Hematopoietic multipotent progenitor cell treated with erythropoietin and hydrocortisone succinate and interleukin-3 and kit ligand, for 4 days (in vitro differentiated cells): ENCODE data around the gene RYR3.

Experiments
- DNase-seq: peaks from one replicate; pipeline ENCODE4 v3.0.0-alpha.2; 2015

Gene RYR3

DNA sequence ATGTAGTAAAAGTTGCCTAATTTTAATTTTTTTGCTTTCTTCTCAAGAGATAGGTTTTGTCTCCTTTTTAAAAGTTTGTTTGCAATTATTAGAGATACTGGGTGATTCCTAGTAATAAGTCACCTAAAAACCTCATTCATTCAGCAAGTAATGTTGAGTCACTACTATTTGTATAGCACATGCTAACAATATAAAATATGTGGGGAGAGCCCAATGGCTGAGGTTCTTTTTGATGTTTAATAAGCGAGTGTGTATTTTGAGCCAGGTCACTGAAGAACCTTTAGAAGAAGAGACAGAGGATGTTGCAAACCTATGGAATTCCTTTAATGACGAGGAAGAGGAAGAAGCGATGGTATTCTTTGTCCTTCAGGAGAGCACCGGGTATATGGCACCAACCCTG lies 533.8 kb downstream of the RYR3 start:
- DNase-seq, result no peak

DNA sequence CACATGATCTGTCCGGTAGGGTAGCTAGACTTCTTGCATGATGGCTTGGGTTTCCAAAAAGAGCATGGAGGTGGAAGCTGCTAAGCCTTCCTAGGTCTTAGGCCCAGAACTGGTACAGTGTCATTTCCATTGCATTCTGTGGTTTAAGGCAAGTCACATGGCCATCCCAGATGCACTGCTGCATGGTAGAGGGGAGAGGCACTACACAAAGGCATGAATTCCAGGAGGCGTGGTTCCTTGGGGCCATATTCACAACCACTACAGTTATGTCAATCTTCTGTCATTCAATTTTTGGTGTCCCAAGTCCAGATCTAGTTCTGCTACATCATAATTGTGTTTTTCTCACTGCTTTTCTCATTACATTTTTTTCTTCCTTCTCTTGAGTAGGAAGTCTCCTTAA lies 535.4 kb downstream of the RYR3 start:
- no peak for DNase-seq

DNA sequence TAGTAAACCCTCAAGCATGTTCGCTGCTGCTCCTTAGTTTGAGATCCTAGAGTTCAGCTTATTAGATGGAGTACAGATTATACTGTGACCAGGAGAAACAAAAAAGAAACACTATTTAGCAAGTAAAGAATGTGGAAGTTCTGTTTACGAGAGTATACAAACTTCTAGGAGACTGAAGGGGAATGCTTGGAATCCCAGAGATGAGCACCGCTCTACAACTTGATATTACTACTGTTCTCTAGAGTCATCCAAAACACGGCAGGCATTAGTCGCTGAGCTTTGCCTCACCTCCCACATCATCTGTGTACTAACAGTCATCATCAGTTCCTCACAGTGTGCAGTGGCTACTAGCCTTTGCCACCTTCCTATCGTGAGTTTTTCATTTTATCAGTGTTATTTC lies 536.1 kb downstream of the RYR3 start:
- DNase-seq, result no peak

DNA sequence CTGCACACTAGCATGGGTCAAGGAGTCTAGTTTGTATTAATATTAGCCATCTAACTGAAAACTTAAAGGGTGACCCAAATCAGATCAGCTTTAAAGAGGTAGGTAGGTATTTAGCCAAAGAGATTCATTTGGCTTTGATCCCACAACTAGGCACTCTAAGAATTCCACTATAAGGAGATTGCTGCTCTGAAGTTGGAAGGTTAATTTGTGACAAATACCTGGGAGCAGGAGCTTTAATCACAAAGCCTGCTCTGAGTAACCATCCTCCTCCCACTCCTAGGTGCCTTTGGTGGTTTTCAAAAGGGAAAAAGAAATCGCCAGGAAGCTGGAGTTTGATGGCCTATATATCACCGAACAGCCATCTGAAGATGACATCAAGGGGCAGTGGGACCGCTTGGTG lies 537.2 kb downstream of the RYR3 start:
- DNase-seq, result no peak

DNA sequence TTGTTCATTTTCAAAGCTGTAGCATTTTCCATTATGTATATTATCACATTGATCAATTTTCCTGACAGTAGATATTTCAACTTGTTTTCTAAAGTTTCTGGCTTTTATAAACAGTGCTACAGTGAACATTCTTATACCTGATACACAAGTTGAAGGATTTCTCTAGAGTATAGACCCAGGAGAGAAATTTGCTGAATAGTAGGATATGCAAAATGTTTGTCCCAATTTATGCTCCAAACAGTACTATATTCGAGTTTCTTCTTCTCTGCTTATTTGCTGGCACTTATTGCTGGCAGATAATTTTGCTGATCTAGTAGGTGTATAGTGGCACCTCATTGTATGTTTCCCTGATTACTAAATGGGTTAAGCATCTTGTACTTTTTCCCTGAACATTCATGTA lies 540.3 kb downstream of the RYR3 start:
- no peak for DNase-seq

DNA sequence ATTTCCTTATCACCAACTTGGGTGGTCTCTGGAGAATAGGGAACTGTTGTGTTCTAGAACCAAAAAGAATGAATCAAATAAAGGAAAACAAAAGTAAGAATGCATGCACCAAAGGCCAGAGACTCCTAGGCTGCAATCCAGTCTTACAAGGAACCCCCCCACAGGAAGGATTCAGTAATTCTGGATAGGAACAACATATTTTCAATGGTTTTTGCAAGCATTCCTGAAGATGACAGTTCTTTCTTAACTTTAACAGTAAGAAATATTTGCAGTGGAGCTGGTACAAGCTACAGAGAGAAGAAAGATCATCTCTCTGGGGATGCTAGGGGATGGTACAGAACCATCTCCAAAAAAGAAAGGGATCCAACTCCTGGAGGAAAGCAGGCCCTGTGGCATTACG lies 541.3 kb downstream of the RYR3 start:
- DNase-seq, result no peak

DNA sequence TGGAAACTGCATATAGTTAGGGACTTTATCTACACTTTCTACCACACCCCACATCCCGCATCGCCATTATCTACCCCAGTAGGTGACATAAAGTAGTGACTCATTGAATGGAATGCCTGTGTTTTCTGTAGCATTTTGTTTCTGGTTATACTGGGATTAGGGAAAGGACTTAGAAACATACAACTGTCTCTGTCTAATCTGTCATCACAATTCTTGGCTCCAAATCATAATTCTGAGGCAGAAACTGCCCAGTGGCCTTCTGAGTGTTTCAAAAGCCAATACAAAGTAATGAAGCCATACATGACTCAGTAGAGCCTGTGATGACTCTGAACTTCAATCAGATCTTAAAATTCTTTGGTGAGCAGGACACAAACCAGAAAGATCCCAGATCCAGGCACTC lies 541.8 kb downstream of the RYR3 start:
- no peak for DNase-seq

DNA sequence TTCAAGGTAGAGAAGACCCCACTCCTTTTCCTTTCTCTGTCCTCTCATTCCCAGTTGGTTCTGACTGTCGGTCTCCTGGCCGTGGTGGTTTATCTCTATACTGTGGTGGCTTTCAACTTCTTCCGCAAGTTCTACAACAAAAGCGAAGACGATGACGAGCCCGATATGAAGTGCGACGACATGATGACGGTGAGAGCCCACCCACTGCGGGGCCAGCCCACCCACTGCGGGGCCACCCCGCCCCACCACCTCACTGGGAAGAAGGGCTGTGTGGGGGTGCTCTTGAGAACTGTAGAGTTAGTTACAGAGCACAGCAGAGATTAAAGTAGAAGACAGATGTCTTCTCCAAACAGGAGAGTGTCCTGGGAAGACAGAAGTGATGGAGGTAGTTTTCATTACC lies 547.0 kb downstream of the RYR3 start:
- no peak for DNase-seq

DNA sequence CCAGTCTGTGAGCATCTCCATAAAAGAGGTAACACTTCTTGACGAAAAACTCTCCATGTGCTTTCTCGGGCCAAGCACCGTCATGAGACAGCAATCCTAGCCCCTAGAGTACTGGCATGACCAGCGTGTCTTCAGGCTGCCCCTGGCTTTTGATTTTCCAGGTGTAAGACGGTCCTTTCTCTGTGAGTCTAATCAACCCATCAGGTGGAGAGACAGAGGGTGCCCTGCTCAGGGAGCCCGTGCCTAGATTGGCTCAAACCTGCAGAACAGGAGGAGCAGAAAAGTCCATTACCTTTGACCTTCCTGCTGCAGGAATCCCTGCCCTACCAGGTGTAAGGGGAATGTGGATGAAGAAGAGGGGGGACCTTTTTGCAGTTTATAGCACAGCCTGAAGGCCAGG lies 548.1 kb downstream of the RYR3 start:
- no peak for DNase-seq

DNA sequence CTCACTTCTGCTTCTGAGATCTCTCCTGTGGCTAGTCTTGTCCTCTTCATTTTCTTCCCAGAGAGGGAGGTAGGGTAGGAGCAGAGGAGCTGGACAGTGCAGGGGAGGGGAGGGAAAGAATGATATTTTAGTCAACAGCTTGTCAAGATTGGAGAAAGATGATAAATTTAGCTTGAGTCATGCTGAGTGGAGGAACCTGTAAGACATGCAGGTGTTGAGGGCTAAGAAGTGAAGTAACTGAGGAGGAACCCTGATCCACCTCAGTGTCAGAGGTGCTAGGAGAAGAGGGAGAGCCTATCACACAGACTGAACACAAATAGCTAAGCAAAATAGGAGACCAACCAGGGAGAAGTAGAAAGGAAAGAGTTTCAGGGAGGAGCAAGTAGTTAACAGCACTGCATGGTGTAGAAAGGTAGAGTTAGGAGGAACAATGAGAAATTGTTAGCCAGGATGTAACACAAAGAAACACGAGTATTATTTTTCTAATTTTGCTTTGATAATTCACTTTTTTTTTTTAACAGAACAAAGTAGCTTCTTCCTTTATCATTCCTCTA lies 549.3 kb downstream of the RYR3 start:
- DNase-seq, result no peak

DNA sequence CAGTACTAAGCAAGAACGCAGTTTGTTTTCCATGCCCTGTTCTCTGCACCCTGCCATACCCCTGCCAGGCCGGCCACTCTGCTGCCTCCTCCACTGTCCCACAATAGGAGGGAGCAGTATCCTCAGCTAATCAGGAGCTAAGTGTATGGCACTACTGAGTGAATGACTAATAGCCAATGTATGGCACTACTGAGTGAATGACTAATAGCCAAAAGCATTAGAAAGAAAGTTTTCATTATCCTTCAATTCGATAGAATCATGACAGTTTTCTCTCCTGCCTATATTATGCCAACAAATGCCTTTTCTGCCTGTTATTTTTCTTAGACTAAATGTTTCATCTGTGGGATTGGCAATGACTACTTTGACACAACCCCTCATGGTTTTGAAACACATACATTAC lies 550.0 kb downstream of the RYR3 start:
- DNase-seq, result no peak

DNA sequence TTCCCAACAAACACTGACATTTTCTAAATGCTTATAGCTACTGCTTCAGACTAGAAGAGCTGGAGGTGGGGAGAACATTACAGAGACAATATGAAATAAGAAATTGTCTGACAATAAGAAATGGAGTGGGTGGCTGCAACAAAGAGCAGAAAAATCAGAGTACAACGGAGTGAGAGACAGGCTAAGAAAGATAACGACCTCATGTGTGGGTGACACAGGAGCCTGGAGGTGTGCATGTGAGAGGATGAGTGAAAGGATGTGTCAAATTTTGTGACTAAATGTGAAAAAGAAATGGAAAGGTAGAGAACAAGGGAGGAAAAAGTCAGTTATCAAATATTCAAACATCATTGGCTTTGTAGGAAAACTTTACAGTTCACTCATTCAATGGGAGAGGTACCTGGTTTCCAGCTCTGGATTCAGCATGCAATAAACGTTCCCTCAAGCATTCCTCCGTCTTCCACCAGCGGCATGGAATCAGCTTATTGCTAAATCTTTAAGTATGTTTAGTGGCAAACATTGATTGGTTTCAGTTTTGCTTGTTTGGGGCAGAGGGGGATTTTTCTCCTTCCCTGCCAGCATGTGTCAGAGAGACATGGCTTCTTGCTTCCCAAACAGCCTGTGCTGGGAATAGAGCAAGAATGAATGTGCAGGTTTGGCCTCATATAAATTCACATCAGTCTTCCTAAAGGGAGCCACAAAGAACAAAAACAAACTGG lies 553.8 kb downstream of the RYR3 start:
- no peak for DNase-seq

DNA sequence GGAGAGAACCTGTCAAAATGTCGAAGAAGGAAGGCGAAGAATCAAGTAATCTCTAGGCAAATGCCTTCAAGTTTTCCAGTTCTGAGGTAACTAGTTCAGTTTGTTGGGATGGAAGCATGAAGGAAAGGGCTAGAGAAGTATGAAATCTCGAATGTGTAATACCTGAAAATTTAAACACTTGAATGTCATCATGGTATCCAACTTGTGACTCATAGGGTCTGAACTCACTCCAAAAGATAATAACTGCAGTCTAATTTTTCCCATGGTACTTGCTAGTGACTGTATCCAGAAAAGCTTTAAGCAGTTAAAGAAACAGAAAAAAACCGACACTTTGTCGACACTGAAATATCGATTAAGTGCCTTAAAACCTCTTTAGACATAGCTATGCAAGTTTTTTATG lies 554.6 kb downstream of the RYR3 start:
- DNase-seq, result no peak

DNA sequence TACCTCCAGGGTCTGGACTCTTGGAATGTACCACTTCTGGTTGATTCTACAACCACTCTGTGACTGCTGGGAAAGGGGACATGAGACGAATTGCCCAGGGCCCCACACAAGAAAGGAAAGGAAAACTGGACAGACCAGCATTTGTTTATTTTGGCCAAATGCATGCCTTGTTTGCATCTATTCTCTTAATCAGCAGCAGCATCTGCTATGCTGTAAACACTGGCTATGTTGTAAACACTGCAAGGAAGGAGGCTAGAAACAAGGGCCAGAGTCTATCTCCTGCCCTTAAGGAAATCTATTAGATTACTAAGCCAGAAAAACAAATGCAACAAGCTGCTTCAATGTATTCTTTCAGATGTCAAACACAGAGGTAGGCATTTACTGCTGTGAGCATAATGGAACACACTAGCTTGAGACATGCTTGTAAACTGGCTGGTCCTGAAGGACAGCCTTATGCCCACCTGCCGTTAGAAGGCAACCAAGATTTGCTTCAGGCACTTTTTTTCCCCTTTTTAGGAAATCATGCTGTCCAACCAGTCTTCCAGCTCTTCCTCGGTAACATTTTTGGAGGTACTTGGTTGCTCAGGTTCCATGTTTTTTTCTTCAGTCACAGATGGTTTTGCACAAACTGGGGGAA lies 555.5 kb downstream of the RYR3 start:
- no peak for DNase-seq

DNA sequence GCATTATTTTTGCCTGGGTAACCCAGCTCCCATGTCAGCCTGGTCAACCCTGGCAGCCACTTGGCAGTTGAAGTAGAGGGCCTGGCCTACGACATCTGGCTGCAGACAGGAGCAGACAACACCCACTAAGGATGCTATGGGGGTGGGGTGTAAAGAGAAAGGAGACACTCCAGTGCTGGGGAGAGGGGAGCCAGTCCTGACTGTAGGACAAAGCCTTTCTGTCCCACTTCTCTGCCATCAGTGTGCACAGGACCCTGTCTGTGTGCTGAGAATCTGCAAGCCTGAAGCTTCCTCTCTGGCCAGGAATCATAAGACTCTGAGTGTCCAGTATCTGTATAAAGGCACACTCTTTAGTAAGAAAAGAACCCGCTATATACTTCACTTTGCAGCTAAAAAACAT lies 561.2 kb downstream of the RYR3 start:
- peak; percentile 7 for DNase-seq

DNA sequence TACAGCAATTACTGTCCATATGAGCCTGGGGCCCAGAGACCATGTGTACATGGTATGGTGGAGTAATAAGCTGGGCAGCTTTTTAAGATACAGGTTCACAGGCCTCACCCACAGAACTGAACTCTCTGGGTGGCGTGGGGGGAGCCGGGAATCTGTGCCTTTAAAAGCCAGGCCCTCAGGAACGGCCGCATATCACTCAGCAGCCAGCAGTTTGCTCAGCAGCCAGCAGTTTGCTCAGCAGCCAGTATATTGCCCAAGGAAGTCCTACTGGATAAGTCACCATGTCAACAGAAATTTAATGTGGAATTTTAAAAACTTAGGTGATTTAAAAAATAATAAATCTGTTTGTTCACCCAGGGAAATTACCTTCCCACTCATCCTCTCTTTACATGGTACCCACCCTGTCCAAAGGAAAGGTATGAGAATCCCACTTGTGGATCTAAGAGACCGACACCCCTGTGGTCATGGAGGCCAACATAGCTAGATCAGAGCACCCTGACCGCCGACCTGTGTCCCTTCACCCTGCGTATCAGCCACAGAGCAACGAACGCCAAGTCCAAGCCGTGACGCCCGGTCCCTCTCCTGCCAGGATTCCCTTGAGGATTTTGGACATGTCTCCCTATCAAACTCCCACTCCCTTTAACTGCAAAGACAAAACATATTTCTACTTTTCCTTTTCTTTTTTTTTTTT lies 561.8 kb downstream of the RYR3 start:
- no peak for DNase-seq

DNA sequence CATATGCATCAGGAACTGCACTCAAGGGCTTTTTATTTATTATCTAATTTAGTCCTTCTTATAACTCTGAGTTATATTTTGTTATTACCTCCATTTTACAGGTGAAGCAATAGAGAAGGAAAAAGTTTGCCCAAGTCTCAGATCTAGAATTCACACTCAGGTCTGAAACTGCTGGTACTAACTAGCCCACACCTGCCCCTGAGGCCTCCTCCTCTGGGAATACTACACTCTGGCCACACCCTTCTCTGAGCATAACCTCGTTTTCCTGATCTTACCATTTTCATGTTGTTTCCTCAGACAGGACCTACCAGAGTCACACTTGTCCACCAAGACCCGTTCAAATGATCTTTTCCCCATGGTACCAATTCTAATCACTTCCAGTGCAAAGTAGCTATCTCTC lies 563.4 kb downstream of the RYR3 start:
- no peak for DNase-seq

DNA sequence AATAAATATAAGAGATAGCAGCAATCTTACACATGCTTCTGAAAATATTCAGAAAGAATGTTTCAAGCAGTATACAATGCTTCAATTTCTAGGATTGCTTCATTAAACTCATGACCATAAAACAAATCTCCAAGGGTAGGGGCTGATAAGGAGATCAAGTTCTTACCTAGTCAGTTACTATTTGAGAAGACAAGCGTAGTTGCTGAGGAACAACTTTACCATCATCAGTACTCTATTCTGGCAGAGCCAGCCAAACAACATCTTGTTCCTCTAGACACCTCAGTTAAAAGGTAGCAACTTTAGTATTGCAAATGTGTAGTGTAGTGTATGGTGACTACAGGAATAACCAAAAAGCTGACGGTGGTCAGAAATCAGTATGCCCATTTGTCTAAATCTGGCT lies 572.2 kb downstream of the RYR3 start:
- DNase-seq, result no peak

DNA sequence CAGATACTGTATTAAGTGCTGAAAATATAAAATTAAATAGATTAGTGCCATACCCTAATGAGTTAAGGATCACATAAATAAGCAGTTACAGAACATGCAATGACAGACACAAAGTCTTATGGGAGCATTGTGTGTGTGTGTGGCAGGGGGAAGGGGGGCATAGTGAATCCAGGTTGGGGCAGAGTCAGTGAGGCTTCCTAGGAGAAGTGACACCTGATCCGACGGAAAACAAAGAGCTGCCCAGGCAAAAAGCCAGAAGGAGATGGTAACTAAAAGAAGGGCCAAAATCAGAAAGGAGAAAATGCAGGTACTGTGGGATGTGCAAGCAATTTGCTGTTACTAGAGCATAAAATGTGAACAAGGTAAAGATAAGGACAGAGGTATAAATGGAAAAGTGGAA lies 577.4 kb downstream of the RYR3 start:
- DNase-seq, result no peak

DNA sequence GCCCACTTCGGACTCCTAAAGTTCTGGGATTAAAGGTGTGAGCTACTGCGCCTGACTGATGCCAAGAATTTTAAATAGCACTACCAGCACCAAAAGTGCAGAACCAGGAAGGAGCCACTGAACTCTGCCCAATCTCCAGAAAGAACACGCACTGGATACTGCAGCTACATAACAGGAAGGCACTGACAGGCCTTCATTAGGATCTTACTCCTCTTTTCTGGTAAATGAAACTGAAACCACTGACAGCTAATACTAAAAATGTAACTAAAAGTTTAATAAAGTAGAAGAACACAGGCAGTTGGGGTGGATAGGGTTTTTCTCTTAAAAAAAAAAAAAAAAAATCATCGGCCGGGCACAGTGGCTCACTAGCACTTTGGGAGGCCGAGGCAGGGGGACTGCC lies 583.4 kb downstream of the RYR3 start:
- no peak for DNase-seq

DNA sequence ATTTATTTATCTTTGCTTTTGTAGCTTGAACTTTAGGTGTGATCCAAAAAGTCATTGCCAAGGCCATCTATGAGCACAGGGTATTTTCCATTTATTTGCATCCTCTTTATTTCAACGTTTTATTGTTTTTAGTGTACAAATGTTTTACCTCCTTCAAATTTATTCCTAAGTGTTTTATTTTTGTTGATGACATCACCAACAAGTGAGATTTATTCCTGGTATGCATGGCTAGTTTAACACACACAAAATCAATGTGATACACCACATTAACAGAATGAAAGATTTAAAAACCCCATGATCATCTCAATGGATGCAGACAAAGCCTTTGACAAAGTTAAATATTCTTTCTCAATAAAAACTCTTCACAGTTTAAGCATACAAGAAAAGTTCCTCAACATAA lies 591.3 kb downstream of the RYR3 start:
- DNase-seq, result no peak

DNA sequence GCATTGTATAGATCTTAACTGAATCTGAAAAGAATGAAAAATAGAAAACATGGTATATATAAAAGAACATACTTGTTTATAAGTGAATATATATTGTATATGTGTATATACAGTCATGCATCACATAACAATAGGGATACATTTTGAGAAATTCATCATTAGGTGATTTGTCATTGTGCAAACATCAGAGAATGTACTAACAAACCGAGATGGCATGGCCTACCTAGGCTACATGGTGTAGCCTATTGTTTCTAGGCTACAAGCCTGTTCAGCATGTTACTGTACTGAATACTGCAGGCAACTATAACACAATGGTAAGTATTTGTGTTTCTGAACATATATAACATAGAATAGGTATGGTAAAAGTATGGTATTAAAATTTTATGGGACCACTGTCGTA lies 592.9 kb downstream of the RYR3 start:
- no peak for DNase-seq

DNA sequence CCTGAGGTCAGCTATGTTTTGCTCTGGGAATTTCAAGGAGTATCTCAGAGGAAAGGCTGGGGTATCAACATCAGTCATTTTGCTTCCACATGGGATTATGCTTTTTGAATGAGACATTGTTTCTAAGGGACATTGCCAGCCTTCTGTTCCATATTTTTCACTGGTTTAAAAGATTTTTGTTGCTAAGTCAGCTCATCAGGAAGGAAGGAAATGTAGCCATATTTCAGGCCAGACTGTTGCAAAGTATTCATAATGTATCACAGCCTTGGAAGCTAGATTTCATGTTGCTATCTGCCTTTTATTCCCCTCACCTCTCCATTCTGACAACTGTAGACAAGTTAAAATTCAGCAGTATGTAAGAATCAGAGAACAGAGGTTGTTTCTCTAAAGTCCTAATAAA lies 596.6 kb downstream of the RYR3 start:
- DNase-seq, result no peak

DNA sequence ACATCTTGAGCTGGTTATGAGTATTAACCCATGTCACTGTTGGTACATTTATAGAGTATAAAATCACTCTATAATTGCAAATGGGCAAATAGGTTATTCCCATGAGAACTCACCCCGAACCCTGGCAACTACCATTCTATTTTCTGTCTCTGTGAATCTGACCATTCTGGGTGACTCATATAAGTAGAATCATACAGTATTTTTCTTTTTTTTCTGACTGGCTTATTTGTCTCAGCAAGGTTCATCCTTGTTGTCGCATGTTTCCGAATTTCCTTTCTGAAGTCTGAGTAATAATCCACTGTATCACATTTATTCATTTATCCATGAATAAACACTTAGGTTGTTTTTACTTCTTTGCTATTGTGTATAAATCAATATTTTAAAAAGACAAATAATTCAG lies 597.6 kb downstream of the RYR3 start:
- no peak for DNase-seq
